Activated naive CD4-positive, alpha-beta T cell treated with anti-CD3 and anti-CD28 coated beads, Interleukin-2, amount 10 ng/mL, durations not matched to agents 7 days and 5 days (primary cell): ENCODE results near the gene PEAR1.
"Not testable (repeated sequence)": the region's sequence is repeated elsewhere in the genome, so short reads cannot be mapped to it uniquely, and the experiment has no call there.

Source experiments
- CTCF ChIA-PET: fragments of 350-600 bp; sonication (Branson Sonifier 250); formaldehyde crosslinking; loops from one replicate; lab custom pipeline; 2021; ENCODE audit warnings: antibody characterized with exemption; lab: Charles Lee
- DNase-seq: peaks from one replicate; pipeline ENCODE4 v3.0.0-alpha.2; 2020
- H3K27ac Mint-ChIP-seq: one replicate; pipeline ENCODE4 v1.8.0; 2021; ENCODE audit warnings: mild to moderate bottlenecking, moderate library complexity, mixed read lengths
- H3K27me3 Mint-ChIP-seq: one replicate; pipeline ENCODE4 v1.8.0; 2021; ENCODE audit warnings: mild to moderate bottlenecking, mixed read lengths
- H3K36me3 Mint-ChIP-seq: one replicate; pipeline ENCODE4 v1.8.0; 2021; ENCODE audit warnings: mixed read lengths
- H3K4me1 Mint-ChIP-seq: one replicate; pipeline ENCODE4 v1.8.0; 2021; ENCODE audit warnings: mixed read lengths
- H3K4me3 Mint-ChIP-seq: one replicate; pipeline ENCODE4 v1.8.0; 2021; ENCODE audit warnings: mild to moderate bottlenecking, moderate library complexity, mixed read lengths
- H3K9me3 Mint-ChIP-seq: one replicate; pipeline ENCODE4 v1.8.0; 2021; ENCODE audit warnings: mixed read lengths

The PEAR1 gene

GRCh38 chr1:156912861-156913808 lies 19.6 kb downstream of the PEAR1 start:
- H3K9me3 Mint-ChIP-seq, result no peaks in the 10 kb centered on the region
- no peak overlapping the region for H3K27ac Mint-ChIP-seq
- H3K4me3 Mint-ChIP-seq, result no peak overlapping the region
- no peaks in the 10 kb centered on the region for H3K36me3 Mint-ChIP-seq
- peaks cover 73% of the 10 kb centered on the region for H3K27me3 Mint-ChIP-seq
- H3K4me1 Mint-ChIP-seq, result no peaks in the 10 kb centered on the region
- DNase-seq, result no peak
- CTCF ChIA-PET, result interaction anchor here (1.7 to 6.3 kb wide), 4 partner anchors 12 to 22 kb away, joined by 4 to 61 read pairs (median 6); no protein-coding TSS in a partner anchor

- Mint-ChIP-seq H3K4me3 (no peak overlapping the region), H3K27me3 (peaks cover 77% of the 10 kb centered on the region), H3K36me3 (no peaks in the 10 kb centered on the region), H3K27ac (no peak overlapping the region), H3K4me1 (no peaks in the 10 kb centered on the region), H3K9me3 (no peaks in the 10 kb centered on the region)
- DNase-seq, result no peak
- CTCF ChIA-PET, result interaction anchor here (1.7 to 6.3 kb wide), 3 partner anchors 12 to 19 kb away, joined by 4 to 61 read pairs (median 5); no protein-coding TSS in a partner anchor
These were observed 20.4 kb downstream of the PEAR1 start for GRCh38 chr1:156913809-156914387.

- Mint-ChIP-seq H3K4me3 (no peak overlapping the region), H3K9me3 (no peaks in the 10 kb centered on the region), H3K27me3 (peaks cover 82% of the 10 kb centered on the region), H3K27ac (no peak overlapping the region), H3K4me1 (no peaks in the 10 kb centered on the region), H3K36me3 (no peaks in the 10 kb centered on the region)
- DNase-seq, result no peak
- CTCF ChIA-PET, result interaction anchor here (6.3 kb wide), 1 partner anchor 11 kb away, joined by 61 read pairs; no protein-coding TSS in a partner anchor
These were observed 20.9 kb downstream of the PEAR1 start for GRCh38 chr1:156914440-156914856.

GRCh38 chr1:156920233-156921052 lies 26.9 kb downstream of the PEAR1 start, which contains the start of gene LRRC71:
LRRC71 (plus strand) TSS chr1:156920632; CDS start chr1:156920804, 172 bp downstream.
- no peaks in the 10 kb centered on the region for H3K9me3 Mint-ChIP-seq
- H3K27ac Mint-ChIP-seq, result no peak within 1 kb of the TSS
- peaks cover 8% of the 10 kb centered on the region for H3K4me1 Mint-ChIP-seq
- DNase-seq, result peak; percentile 80
- H3K4me3 Mint-ChIP-seq, result no peak within 1 kb of the TSS
- CTCF ChIA-PET, result interaction anchor here (1.1 to 11.2 kb wide), 3 partner anchors 10 to 40 kb away, joined by 4 to 105 read pairs (median 4); partner anchors contain the start of gene PEAR1
- H3K36me3 Mint-ChIP-seq, result peaks cover 3% of the 10 kb centered on the region
- peaks cover 93% of the 10 kb centered on the region for H3K27me3 Mint-ChIP-seq

- DNase-seq, result no peak
- Mint-ChIP-seq H3K9me3 (no peaks in the 10 kb centered on the region), H3K4me3 (no peak overlapping the region), H3K27me3 (peaks cover 95% of the 10 kb centered on the region), H3K36me3 (peaks cover 3% of the 10 kb centered on the region), H3K27ac (no peak overlapping the region), H3K4me1 (peaks cover 8% of the 10 kb centered on the region)
- CTCF ChIA-PET, result interaction anchor here (1.0 to 11.2 kb wide), 2 partner anchors 31 to 195 kb away, joined by 3 to 105 read pairs; partner anchors contain the start of gene PEAR1
These were observed 27.6 kb downstream of the PEAR1 start for GRCh38 chr1:156921053-156921529.

GRCh38 chr1:156922986-156923669 lies 29.6 kb downstream of the PEAR1 start:
- Mint-ChIP-seq H3K9me3 (no peaks in the 10 kb centered on the region), H3K4me3 (no peak overlapping the region), H3K4me1 (peaks cover 17% of the 10 kb centered on the region), H3K27me3 (peaks cover 100% of the 10 kb centered on the region), H3K27ac (no peak overlapping the region), H3K36me3 (peaks cover 3% of the 10 kb centered on the region)
- CTCF ChIA-PET, result interaction anchor here (1.0 to 11.2 kb wide), 4 partner anchors 11 to 127 kb away, joined by 3 to 105 read pairs (median 32); partner anchors contain the start of gene PEAR1
- no peak for DNase-seq

- Mint-ChIP-seq H3K9me3 (no peaks in the 10 kb centered on the region), H3K27ac (no peak overlapping the region), H3K27me3 (peaks cover 100% of the 10 kb centered on the region), H3K4me3 (no peak overlapping the region), H3K4me1 (peaks cover 18% of the 10 kb centered on the region), H3K36me3 (peaks cover 3% of the 10 kb centered on the region)
- no peak for DNase-seq
- CTCF ChIA-PET, result interaction anchor here (0.8 to 11.2 kb wide), 3 partner anchors 12 to 234 kb away, joined by 3 to 105 read pairs (median 61); partner anchors contain the start of gene PEAR1
These were observed 30.4 kb downstream of the PEAR1 start for GRCh38 chr1:156923670-156924477.

- H3K27ac Mint-ChIP-seq, result no peak overlapping the region
- no peak for DNase-seq
- H3K4me3 Mint-ChIP-seq, result no peak overlapping the region
- H3K27me3 Mint-ChIP-seq, result peaks cover 100% of the 10 kb centered on the region
- CTCF ChIA-PET, result interaction anchor here (0.8 to 11.2 kb wide), 3 partner anchors 13 to 234 kb away, joined by 3 to 105 read pairs (median 61); partner anchors contain the start of gene PEAR1
- no peaks in the 10 kb centered on the region for H3K9me3 Mint-ChIP-seq
- peaks cover 3% of the 10 kb centered on the region for H3K36me3 Mint-ChIP-seq
- H3K4me1 Mint-ChIP-seq, result peaks cover 18% of the 10 kb centered on the region
These were observed 31.1 kb downstream of the PEAR1 start for GRCh38 chr1:156924478-156925153.

- H3K27ac Mint-ChIP-seq, result no peak overlapping the region
- H3K36me3 Mint-ChIP-seq, result peaks cover 3% of the 10 kb centered on the region
- peaks cover 100% of the 10 kb centered on the region for H3K27me3 Mint-ChIP-seq
- no peak overlapping the region for H3K4me3 Mint-ChIP-seq
- H3K4me1 Mint-ChIP-seq, result peaks cover 16% of the 10 kb centered on the region
- no peaks in the 10 kb centered on the region for H3K9me3 Mint-ChIP-seq
- no peak for DNase-seq
- CTCF ChIA-PET, result interaction anchor here (0.8 to 11.2 kb wide), 6 partner anchors 14 to 235 kb away, joined by 3 to 105 read pairs (median 15); partner anchors contain the start of gene PEAR1
These were observed 31.9 kb downstream of the PEAR1 start for GRCh38 chr1:156925154-156926010.

GRCh38 chr1:156926175-156926574 lies 32.7 kb downstream of the PEAR1 start:
- Mint-ChIP-seq H3K27ac (no peak overlapping the region), H3K4me1 (peaks cover 15% of the 10 kb centered on the region), H3K36me3 (peaks cover 3% of the 10 kb centered on the region), H3K9me3 (no peaks in the 10 kb centered on the region), H3K27me3 (peaks cover 100% of the 10 kb centered on the region), H3K4me3 (no peak overlapping the region)
- DNase-seq, result no peak
- CTCF ChIA-PET, result interaction anchor here (0.9 to 11.2 kb wide), 5 partner anchors 15 to 236 kb away, joined by 3 to 105 read pairs (median 26); partner anchors contain the start of gene PEAR1

- peaks cover 100% of the 10 kb centered on the region for H3K27me3 Mint-ChIP-seq
- not testable (repeated sequence) for H3K4me3 Mint-ChIP-seq, H3K36me3 Mint-ChIP-seq, DNase-seq, H3K27ac Mint-ChIP-seq, H3K9me3 Mint-ChIP-seq
- CTCF ChIA-PET, result interaction anchor here (1.1 to 11.2 kb wide), 8 partner anchors 11 to 266 kb away, joined by 3 to 105 read pairs (median 10); partner anchors contain the start of gene PEAR1
- H3K4me1 Mint-ChIP-seq, result peaks cover 20% of the 10 kb centered on the region
These were observed 33.2 kb downstream of the PEAR1 start for GRCh38 chr1:156926695-156927094.
